Epithelial cell of esophagus (primary cell): Measurements from ENCODE around the gene FKRP.

Experiments
- DNase-seq: peaks from one replicate; pipeline ENCODE4 v3.0.0; 2010; ENCODE audit warnings: low read depth
- H3K4me3 ChIP-seq: 2 replicates; pipeline ENCODE4 v1.5.1; 2011; ENCODE audit warnings: mild to moderate bottlenecking, low read length, control low read depth
- CTCF ChIP-seq: IDR thresholded peaks from 2 replicates; pipeline ENCODE4 v1.5.1; 2011; ENCODE audit warnings: low read depth, mild to moderate bottlenecking, low read length, control low read depth, inconsistent platforms; ENCODE audit not compliant: insufficient read depth; ENCODE audit errors: missing control alignments

Gene FKRP

DNA sequence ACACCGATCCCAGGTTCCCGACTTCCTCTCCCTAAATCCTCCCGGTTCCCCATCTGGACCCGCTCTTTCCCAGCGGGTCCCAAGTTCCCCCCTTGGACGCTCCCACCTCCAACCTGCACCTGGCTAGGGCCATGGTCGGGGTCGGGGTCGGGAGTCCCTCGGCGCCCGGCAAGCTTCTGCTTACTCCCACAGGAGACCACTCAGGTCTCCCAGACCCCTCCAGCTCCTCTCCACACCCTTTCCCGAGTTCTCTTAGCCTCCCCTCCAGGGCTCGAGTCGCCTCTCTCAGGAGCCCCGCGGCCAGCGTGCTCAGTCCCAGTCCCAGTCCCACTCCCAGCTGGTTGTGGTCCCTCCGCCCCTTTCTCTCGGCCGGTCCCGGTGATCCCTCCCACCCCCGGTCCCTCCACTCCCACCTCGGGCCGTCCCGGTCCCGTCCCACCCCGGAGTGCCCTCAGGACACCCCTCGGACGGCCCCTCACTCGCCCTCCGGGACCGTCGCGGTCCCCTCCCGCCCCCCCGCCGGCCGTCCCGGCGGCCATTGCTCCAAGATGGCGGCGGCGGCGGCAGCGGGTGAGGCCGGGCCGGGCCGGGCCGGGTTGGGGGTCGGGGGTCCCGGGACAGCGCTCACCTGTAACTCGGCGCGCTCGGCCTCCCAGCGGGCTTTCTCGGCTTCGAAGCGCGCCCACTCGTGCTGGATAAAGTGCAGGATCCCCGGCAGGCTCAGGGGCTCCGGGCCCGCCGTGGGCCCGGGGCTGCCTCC lies at the start of gene FKRP:
Gene FKRP, plus strand, starts transcription at position 537 of the 760 bp plus-strand sequence. CDS start 9,394 bp downstream, outside the sequence.
- DNase-seq, result no peak
- peak within 1 kb of the TSS; percentile 97 for H3K4me3 ChIP-seq
- TF ChIP-seq CTCF, result no peak

DNA sequence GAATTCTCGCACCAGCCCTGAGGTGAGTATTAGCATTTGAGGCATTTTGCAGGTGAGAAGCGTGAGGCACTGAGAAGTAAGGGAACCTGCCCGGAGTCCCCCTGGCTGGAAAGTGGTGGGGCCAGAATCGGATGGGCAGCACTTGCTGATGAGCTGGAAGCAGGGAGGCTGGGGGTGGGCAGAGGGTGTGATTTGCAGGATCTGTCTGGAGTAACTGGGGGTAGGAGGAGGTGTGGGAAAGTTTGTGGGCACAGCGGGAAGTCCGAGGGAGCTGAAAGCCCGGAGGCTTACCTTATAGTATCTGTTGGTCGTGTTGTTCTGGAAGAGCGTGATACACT lies 49.0 kb upstream of the FKRP start:
- TF ChIP-seq CTCF, result no peak

GRCh38 chr19:46697204-46697960 lies 48.5 kb upstream of the FKRP start:
- no peak overlapping the region for H3K4me3 ChIP-seq
- DNase-seq, result peak; percentile 86
- TF ChIP-seq CTCF, result no peak

More for the DNA sequence above, 49.0 kb upstream of the FKRP start:
- no peak overlapping the region for H3K4me3 ChIP-seq
- no peak for DNase-seq

GRCh38 chr19:46698395-46699321 lies 47.2 kb upstream of the FKRP start:
- no peak for DNase-seq
- no peak overlapping the region for H3K4me3 ChIP-seq
- no peak for TF ChIP-seq CTCF

GRCh38 chr19:46700704-46701103 lies 45.2 kb upstream of the FKRP start:
- H3K4me3 ChIP-seq, result no peak overlapping the region
- DNase-seq, result no peak
- no peak for TF ChIP-seq CTCF

GRCh38 chr19:46704379-46705076 lies 41.3 kb upstream of the FKRP start:
- H3K4me3 ChIP-seq, result no peak overlapping the region
- peak; percentile 89 for TF ChIP-seq CTCF
- peak; percentile 51 for DNase-seq
